Measurements from ENCODE around the gene COL23A1.

COL23A1 gene

DNA sequence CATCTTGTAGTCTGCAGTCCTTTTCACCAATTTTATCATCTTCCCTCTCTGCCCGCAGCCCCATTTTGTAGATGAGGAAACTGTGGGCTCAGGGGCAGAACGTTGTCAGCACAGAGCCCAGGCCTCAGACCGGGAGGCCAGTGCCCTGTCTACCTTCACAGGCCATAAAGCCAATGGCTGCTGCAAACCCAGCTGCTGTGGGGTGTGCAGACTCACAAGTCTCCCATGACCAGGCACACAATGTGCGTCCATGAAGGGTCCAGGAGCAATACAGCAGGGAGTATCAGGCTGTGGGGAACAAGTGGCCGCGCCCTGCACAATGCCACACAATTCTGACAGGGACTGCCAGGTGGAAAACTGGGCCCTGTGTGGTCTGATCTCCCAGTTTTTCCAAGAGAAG, 71.0 kb downstream of the COL23A1 start:
- in situ Hi-C loops (cut with MboI; ENCODE audit: low pct_unique_long_range_greater_than_20kb, low sequenced_read_pairs, unreplicated experiment) = no loop called here
- no peak for DNase-seq (ENCODE audit: low spot score)
- TF ChIP-seq, protein P1, sequence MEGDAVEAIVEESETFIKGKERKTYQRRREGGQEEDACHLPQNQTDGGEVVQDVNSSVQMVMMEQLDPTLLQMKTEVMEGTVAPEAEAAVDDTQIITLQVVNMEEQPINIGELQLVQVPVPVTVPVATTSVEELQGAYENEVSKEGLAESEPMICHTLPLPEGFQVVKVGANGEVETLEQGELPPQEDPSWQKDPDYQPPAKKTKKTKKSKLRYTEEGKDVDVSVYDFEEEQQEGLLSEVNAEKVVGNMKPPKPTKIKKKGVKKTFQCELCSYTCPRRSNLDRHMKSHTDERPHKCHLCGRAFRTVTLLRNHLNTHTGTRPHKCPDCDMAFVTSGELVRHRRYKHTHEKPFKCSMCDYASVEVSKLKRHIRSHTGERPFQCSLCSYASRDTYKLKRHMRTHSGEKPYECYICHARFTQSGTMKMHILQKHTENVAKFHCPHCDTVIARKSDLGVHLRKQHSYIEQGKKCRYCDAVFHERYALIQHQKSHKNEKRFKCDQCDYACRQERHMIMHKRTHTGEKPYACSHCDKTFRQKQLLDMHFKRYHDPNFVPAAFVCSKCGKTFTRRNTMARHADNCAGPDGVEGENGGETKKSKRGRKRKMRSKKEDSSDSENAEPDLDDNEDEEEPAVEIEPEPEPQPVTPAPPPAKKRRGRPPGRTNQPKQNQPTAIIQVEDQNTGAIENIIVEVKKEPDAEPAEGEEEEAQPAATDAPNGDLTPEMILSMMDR (IDR thresholded peaks at IDR 0.05; ENCODE audit: extremely low read depth, insufficient read depth, missing control alignments) = no peak

DNA sequence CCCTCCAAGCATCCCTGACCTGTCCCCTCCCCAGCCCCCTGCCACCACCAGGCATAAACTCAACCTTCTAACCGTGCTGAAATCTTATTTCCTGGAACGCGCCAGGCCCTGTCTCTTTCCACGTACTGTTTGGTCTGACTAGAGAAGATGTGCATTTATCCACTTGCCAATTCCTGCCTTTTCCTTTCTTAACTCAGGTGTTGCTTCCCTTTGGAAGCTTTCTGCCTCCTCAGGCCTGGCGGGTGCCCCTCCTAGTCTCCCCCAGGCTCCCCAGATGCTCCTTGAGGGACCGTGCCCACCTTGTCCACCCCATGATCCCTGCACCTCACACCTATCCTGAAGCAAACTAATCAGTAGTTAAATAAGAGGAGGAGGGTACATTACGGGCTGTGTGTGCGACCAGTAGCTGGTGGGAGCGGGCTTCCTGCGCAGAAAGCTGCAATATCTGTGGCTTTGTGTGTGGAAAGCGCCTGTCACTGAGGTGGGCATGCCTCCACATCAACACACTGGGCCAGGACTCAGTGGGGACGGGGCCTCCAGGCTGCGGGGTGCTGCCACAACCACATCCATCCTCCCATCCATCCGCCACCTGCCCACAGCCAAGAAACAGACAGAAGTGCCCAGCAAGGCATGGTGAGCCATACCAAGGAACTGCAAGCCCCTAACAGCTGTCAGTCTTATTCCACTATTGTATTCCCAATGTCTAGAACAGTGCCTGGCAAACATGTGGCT, 73.5 kb downstream of the COL23A1 start:
- in situ Hi-C loops (cut with MboI; ENCODE audit: low pct_unique_long_range_greater_than_20kb, low sequenced_read_pairs, unreplicated experiment) = no loop called here
- no peak for DNase-seq (ENCODE audit: low spot score)
- TF ChIP-seq, protein P1 (IDR thresholded peaks at IDR 0.05; ENCODE audit: extremely low read depth, insufficient read depth, missing control alignments) = no peak

DNA sequence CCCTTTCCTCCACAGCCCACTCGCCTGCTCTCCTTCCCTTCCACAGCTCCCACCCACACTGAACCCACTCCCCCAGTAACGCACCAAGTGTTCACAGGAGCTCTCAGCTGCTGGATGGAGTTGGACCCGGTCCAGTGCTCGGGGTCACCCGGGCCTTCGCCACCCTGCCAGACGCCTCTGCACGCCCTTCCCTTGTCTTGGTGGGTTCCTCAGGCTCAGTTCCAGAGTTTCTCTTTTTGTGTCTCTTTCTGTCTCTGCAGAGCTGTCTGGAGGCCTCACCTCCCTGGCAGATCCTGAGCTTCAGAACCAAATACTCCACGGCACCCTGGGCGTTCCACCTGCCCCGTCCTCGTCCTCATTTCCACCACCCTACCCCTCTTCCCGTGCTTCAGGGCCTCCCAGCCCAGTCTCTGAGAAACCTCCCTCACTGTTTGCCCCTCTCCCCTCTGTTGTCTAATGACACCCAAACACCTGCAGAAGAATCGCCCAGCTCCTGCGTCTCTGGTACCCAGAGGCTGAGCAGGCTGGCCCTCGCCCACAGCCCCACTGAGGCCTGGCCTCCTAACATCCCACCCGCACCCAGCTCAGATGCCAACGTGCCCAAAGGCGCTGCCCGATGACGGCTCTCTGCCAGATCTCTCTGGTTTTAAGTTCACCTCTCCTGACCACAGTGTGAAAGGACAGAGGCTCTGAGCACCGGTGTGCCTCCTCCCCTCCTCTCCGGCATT, 74.3 kb downstream of the COL23A1 start:
- in situ Hi-C loops (cut with MboI; ENCODE audit: low pct_unique_long_range_greater_than_20kb, low sequenced_read_pairs, unreplicated experiment) = no loop called here
- TF ChIP-seq, protein P1 (IDR thresholded peaks at IDR 0.05; ENCODE audit: extremely low read depth, insufficient read depth, missing control alignments) = no peak
- no peak for DNase-seq (ENCODE audit: low spot score)

DNA sequence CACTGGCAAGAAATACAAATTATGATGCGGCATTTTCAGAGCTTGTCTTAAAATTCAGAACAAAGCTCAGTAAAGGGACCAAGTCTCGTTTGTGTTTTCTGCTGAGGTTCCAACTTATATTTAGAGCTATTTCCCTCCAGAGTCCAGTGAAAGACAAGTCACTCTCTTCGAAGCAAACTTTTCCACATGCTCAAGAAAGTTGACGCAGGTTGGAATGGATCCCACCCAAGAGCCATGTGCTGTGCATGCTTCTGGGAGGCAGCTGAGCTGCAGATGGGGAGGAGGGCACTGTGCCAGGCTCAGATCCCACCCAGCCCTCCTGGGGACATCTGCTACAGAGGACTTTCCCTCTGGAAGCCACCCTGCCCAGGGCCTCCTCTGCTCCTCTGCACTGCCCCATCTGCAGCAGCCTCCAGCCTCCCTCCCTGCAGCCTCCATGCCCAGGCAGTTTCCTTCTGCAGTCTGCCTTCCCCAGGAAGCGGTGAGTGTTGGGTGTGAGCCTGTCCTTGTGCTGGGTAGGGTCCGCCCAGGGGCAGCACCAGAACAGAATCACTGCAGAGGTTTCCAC, 75.3 kb downstream of the COL23A1 start:
- TF ChIP-seq, protein P1 (IDR thresholded peaks at IDR 0.05; ENCODE audit: extremely low read depth, insufficient read depth, missing control alignments) = no peak
- in situ Hi-C loops (cut with MboI; ENCODE audit: low pct_unique_long_range_greater_than_20kb, low sequenced_read_pairs, unreplicated experiment) = no loop called here
- DNase-seq (ENCODE audit: low spot score) = no peak

DNA sequence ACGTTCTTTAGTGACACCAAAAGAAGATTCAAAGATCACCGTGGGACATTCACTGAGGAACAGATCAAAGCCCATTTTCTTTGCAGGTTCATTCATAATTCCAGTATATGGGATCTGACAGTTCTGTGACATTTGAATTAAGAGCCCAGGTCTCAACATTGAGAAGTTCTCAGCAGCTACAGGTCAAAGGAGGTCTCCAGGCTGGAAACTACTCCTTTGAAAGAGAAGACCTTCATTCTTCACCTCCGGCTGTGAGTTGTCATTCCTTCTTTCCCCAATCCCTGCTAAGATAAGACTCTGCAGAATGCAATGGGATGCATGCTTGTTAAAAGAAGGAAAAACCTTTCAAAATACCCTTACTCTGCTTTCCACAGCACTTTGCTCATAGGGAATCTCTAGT, 79.0 kb downstream of the COL23A1 start:
- in situ Hi-C loops (cut with MboI; ENCODE audit: low pct_unique_long_range_greater_than_20kb, low sequenced_read_pairs, unreplicated experiment) = no loop called here
- no peak for DNase-seq (ENCODE audit: low spot score)
- TF ChIP-seq, protein P1 (IDR thresholded peaks at IDR 0.05; ENCODE audit: extremely low read depth, insufficient read depth, missing control alignments) = no peak

DNA sequence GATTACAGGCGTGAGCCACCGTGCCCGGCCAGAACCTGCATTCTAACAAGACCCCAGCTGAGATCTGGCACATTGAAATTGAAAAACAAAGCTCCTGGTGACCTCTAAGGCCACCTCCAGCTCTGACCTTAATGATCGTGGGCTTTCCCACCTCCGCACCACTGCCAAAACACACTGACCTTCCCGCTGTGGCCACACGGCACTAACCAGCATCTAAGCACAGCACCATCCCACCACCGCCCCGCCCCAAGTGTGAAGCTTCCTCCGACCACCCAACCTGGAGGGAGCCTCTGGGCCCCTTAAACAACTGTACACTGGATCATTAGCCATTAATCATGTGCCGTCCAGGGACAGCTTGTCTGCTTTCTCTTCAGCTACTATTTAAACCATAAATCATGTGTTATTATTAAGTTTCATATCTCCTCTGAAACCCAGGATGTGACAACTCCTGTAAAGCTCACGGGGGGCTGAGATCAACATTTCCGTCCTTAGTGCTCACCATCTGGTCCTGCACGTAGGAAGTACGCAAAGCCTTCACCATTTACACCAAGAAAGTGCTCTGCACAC, 80.6 kb downstream of the COL23A1 start:
- TF ChIP-seq, protein P1 (IDR thresholded peaks at IDR 0.05; ENCODE audit: extremely low read depth, insufficient read depth, missing control alignments) = no peak
- in situ Hi-C loops (cut with MboI; ENCODE audit: low pct_unique_long_range_greater_than_20kb, low sequenced_read_pairs, unreplicated experiment) = no loop called here

More for the DNA sequence above, 80.6 kb downstream of the COL23A1 start:
- DNase-seq (ENCODE audit: low spot score) = no peak

All from GM13977 (cell line).